AG09309 (cell line): Measurements from ENCODE around the gene ECE1.

Experiments used
- DNase-seq: peaks from one replicate; pipeline ENCODE4 v3.0.0-alpha.2; 2010; ENCODE audit warnings: low read depth
- H3K4me3 ChIP-seq: 2 replicates; pipeline ENCODE4 v1.5.1; 2011; ENCODE audit warnings: mild to moderate bottlenecking, low read depth, low read length, moderate library complexity; ENCODE audit not compliant: control insufficient read depth
- CTCF ChIP-seq: IDR thresholded peaks from 2 replicates; pipeline ENCODE4 v1.5.1; 2011; ENCODE audit warnings: mild to moderate bottlenecking, low read depth, low read length, inconsistent platforms; ENCODE audit not compliant: insufficient read depth, control insufficient read depth; ENCODE audit errors: missing control alignments

The ECE1 gene

DNA sequence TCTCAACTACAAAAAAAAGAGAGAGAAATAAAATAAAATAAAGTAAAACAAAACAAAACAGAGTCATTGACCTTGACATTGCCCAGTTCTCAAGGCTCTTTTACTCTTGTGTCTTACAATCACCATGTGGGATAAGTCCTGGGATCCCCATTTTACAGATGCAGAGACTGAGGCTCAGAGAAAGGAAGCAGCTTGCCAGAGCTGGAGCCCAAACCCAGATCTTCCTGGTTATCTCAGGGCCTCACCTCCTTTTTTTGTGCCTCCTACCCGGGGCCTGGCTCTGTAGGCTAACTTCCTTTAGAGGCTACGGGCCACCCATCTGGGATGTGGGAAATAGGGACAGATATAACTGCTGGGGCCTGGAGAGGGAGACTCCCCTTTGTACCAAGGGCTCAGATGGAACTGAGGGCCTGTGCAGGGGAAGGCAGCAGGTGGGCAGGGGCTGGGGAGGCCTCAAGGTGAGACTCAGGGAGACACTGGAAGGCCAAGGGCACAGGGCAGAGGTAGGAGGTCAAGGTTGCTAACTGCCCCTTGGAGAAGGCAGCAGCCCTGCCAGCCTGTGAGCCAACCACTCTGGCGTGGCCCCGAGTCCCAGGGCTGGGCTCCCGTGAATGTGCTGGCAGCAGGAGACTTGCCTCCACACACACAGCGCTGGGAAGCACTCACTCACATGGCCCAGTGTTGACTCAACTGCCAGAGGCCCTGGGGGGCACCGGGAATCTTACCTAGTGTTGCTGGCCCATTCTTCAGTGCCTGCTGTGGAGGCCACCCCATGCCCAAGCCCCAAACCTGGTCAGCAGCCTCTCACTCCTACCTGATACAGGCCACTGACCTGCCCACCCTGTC, 6.5 kb upstream of the ECE1 start:
- DNase-seq, result no peak
- H3K4me3 ChIP-seq, result no peak overlapping the region
- TF ChIP-seq CTCF, result no peak

- no peak for DNase-seq
- no peak for TF ChIP-seq CTCF
- H3K4me3 ChIP-seq, result no peak overlapping the region
Observed at GRCh38 chr1:21295545-21295944, 5.3 kb upstream of the ECE1 start.

DNA sequence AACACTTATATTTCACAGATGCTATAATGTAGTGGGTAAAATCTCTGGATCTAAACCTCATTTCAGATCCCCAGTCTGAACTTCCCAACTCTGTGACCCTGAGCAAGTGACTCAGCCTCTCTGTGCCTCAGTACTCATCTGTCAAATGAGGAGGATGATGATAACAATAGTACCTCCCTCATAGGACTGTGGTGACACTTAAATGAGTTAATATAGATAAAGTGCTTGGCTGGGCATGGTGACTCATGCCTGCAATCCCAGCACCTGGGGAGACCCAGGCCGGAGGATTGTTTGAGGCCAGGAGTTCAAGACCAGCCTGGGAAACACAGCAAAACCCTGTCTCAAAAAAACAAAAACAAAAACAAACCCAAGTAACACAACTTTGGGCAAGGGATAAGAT, 4.7 kb upstream of the ECE1 start:
- no peak overlapping the region for H3K4me3 ChIP-seq
- no peak for TF ChIP-seq CTCF
- no peak for DNase-seq

DNA sequence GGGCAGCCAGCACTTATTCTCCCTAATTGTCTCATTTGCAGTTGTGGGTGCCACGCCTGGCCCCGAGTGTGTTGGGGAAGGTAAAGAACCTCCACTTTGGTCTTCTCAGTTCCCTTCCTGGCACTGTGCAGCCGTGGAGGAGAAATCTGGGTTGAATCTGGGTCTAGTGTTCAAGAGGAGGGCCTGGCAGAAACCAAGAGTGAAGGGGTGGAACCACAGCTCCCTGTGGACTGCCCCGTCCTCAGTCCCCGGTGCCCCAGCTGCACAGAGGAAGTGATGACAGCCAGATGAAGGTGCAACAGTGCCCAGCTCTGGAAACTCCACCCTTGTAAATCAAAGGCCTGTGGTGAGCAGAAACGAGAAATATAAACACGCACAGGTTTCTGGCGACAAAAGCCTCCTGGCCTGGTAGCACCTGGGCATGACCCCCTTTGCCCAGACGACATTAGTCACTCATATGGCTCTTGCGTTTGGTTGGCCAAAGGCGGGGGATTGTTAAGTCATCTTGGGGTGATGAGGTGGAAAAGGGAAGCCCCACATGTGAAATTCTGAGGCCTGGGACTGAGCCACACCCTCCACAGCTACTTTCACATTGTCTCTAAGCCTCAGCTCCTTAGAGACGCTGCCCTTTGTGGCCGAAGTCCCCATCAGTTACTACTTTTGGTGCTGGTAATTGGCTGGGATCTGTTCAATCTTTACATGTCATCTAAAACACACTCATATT, 4.2 kb upstream of the ECE1 start:
- no peak for TF ChIP-seq CTCF
- DNase-seq, result no peak
- H3K4me3 ChIP-seq, result no peak overlapping the region

GRCh38 chr1:21293537-21294265, 3.4 kb upstream of the ECE1 start:
- H3K4me3 ChIP-seq, result no peak overlapping the region
- no peak for DNase-seq
- no peak for TF ChIP-seq CTCF

DNA sequence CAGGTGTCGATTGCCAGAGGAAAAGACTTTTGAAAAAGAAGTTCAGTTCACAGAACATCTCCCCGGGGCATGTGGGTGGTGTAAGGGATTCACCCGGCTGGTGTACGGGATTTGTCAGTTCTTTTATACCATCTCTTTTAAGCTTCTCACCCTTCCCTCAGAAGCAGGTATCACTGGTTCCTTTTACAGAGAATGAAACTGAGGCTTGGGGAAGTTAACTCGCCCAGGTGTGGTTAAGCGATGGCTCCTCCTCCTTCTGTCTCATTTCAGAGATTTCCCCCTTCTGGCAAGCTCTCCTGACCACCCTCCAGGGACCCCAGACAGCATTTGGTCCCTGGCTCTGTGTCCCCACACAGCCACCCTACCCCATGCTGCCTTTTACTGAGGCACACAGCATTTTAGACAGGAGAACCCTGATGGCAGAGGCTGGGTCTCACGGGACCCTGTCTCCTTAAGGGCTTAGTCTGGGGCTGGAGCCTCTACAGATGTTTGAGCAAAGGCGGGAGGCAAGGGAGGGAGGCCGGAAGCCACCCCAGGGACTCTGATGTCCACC, 2.8 kb upstream of the ECE1 start:
- DNase-seq, result no peak
- no peak for TF ChIP-seq CTCF
- no peak overlapping the region for H3K4me3 ChIP-seq
